ENCODE data around the gene KNDC1. TPM values are rescaled to one million over a fixed set of nuclear protein-coding genes. Genes with fewer than 3 reads are reported as not detected.

Gene KNDC1
- total and polyA plus RNA-seq, 2 donors (not counting 3 experiments of a cell fraction or from before 2014, with no cell fraction given): not detected

DNA sequence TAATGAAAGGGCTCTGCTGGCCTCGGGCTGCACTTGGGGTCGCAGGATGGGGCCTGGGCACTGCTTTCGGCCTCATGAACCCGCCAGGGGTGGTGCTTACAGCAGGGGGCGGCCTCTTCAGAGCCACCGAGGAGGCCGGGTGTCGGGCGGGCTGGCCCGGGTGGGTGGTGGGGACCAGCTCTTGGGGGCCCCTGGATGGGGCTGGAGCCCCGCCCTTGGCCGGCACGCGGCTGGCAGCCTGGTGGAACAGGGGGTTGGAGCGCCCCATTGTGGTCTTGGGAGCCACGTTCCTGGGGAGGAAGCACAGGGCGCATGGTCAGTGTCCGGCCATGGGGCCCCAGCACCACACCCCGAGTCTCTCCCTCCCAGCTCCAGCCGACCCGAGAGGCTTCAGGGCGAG lies 107.8 kb downstream of the KNDC1 start:
- Histone ChIP-seq H3K79me2 (ENCODE audit: control insufficient read depth, insufficient read depth, low read length) (no peaks in the 10 kb centered on the region), H3K36me3 (ENCODE audit: control insufficient read depth in 2 of 2, extremely low read depth in 1 of 2, insufficient read depth in 2 of 2, low read length in 2 of 2) (no peaks in the 10 kb centered on the region), H3K4me3 (replicated peaks in 1 of 3; ENCODE audit: insufficient read depth in 1 of 3, low read depth in 1 of 3, low read length in 3 of 3) (no peak overlapping the region), H3K4me1 (ENCODE audit: control insufficient read depth, extremely low read depth, insufficient read depth, low read length) (no peaks in the 10 kb centered on the region), H3K4me2 (ENCODE audit: insufficient read depth, low read length) (no peak overlapping the region), H3K9me1 (replicated peaks; ENCODE audit: control insufficient read depth, extremely low read depth, insufficient read depth, low read length) (no peaks in the 10 kb centered on the region), H3K9ac (replicated peaks; ENCODE audit: extremely low read depth, insufficient read depth, low read length) (no peak overlapping the region), H3K9me3 (replicated peaks; ENCODE audit: control insufficient read depth, insufficient read depth, low read length) (no peaks in the 10 kb centered on the region), H3K27ac (ENCODE audit: insufficient read depth, low read depth, low read length) (no peak overlapping the region), H4K20me1 (replicated peaks; ENCODE audit: control insufficient read depth, extremely low read depth, insufficient read depth, low read length) (no peaks in the 10 kb centered on the region), H2AFZ (ENCODE audit: low read depth, low read length) (no peak overlapping the region), H3K27me3 (ENCODE audit: control insufficient read depth in 2 of 2, insufficient read depth in 2 of 2, low read length in 2 of 2) (peaks cover 0 to 4% of the 10 kb centered on the region in 2 experiments)
- TF ChIP-seq GATA2 (IDR thresholded peaks at IDR 0.05; ENCODE audit: insufficient read depth, insufficient read length, low read depth, low read length): no peak
- TF ChIP-seq JUN (IDR thresholded peaks at IDR 0.05; ENCODE audit: borderline replicate concordance, insufficient read depth, insufficient read length, low read depth): no peak
- no peak for TF ChIP-seq EZH2 (IDR thresholded peaks at IDR 0.05; ENCODE audit: borderline replicate concordance, low read depth, low read length, severe bottlenecking)
- TF ChIP-seq FOS (IDR thresholded peaks at IDR 0.05; ENCODE audit: borderline replicate concordance, insufficient read depth, low read length): no peak
- no peak for TF ChIP-seq MYC (IDR thresholded peaks at IDR 0.05; ENCODE audit: low read depth, low read length)
- no peak for TF ChIP-seq POLR2A (IDR thresholded peaks at IDR 0.05; ENCODE audit: low read depth, low read length)
- no peak for TF ChIP-seq POLR2AphosphoS5 (IDR thresholded peaks at IDR 0.05; ENCODE audit: insufficient read depth, low read depth, low read length)
- TF ChIP-seq, protein P1, sequence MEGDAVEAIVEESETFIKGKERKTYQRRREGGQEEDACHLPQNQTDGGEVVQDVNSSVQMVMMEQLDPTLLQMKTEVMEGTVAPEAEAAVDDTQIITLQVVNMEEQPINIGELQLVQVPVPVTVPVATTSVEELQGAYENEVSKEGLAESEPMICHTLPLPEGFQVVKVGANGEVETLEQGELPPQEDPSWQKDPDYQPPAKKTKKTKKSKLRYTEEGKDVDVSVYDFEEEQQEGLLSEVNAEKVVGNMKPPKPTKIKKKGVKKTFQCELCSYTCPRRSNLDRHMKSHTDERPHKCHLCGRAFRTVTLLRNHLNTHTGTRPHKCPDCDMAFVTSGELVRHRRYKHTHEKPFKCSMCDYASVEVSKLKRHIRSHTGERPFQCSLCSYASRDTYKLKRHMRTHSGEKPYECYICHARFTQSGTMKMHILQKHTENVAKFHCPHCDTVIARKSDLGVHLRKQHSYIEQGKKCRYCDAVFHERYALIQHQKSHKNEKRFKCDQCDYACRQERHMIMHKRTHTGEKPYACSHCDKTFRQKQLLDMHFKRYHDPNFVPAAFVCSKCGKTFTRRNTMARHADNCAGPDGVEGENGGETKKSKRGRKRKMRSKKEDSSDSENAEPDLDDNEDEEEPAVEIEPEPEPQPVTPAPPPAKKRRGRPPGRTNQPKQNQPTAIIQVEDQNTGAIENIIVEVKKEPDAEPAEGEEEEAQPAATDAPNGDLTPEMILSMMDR (IDR thresholded peaks at IDR 0.05; ENCODE audit: extremely low read depth in 1 of 2, insufficient read depth in 1 of 2, low read depth in 1 of 2, low read length in 2 of 2): no peak
- TF ChIP-seq, protein P2, sequence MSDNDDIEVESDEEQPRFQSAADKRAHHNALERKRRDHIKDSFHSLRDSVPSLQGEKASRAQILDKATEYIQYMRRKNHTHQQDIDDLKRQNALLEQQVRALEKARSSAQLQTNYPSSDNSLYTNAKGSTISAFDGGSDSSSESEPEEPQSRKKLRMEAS (IDR thresholded peaks at IDR 0.05; ENCODE audit: insufficient read depth, insufficient read length): no peak
- no peak for DNase-seq (ENCODE audit: low read depth, low spot score)
- CTCF ChIA-PET: interaction anchor here (1.0 kb wide), 1 partner anchor 11 kb away, joined by 4 read pairs; no protein-coding TSS in a partner anchor
- POLR2A ChIA-PET: no interaction called here
- FAIRE-seq: no peak
- intact Hi-C loops (cut with micrococcal nuclease) (no loop called here), dilution Hi-C loops (cut with MboI; ENCODE audit: extremely low pct_ligation_motif_present, low sequenced_read_pairs) (no loop called here)
- BruUV-seq (replicated peaks): no TSS peak
